Small intestine (tissue), 7 donors: ENCODE measurements around the gene TNFRSF6B. TPM values are rescaled to one million over a fixed set of nuclear protein-coding genes. Genes with fewer than 3 reads are reported as not detected.
A peak's percentile ranks its signal among the peaks of the same experiment; 100 is the strongest.

Source experiments
- DNase-seq, 2 donors: peaks; one replicate each; pipeline versions ENCODE4 v3.0.0 to v3.0.0-alpha.2; 2013
- FAIRE-seq: peaks from 2 replicates; lab custom pipeline; 2012; peaks lifted over from hg19 to GRCh38; lab: Jason Lieb, UNC
- H3K27ac ChIP-seq, 3 donors: one replicate each; pipeline ENCODE4 v1.5.1; 2013; ENCODE audit warnings: low read length in 2 of 3, mild to moderate bottlenecking in 2 of 3, control low read depth in 1 of 3, inconsistent platforms in 1 of 3, low read depth in 1 of 3, moderate library complexity in 1 of 3
- H3K27me3 ChIP-seq, 3 donors: one replicate each; pipeline ENCODE4 v1.6.1; 2013; ENCODE audit warnings: low read length in 3 of 3, inconsistent platforms in 1 of 3; ENCODE audit not compliant: control insufficient read depth in 3 of 3, insufficient read depth in 3 of 3
- H3K36me3 ChIP-seq, 3 donors: one replicate each; pipeline ENCODE4 v1.6.1; 2013; ENCODE audit warnings: low read length in 3 of 3, inconsistent platforms in 1 of 3, low read depth in 1 of 3, mild to moderate bottlenecking in 1 of 3, moderate library complexity in 1 of 3; ENCODE audit not compliant: control insufficient read depth in 3 of 3, insufficient read depth in 2 of 3
- H3K4me1 ChIP-seq, 3 donors: one replicate each; pipeline ENCODE4 v1.6.1; 2013; ENCODE audit warnings: low read length in 2 of 3, inconsistent platforms in 1 of 3, low read depth in 1 of 3, mild to moderate bottlenecking in 1 of 3, moderate library complexity in 1 of 3; ENCODE audit not compliant: control insufficient read depth in 3 of 3, insufficient read depth in 2 of 3
- H3K4me3 ChIP-seq, 3 donors: one replicate each; pipeline ENCODE4 v1.5.1; 2013; ENCODE audit warnings: low read length in 3 of 3, control low read depth in 1 of 3, inconsistent platforms in 1 of 3, low read depth in 1 of 3, mild to moderate bottlenecking in 1 of 3, moderate library complexity in 1 of 3
- H3K9me3 ChIP-seq, 2 donors: one replicate each; pipeline ENCODE4 v1.6.1; 2013; ENCODE audit warnings: low read depth in 1 of 2, low read length in 1 of 2; ENCODE audit not compliant: control insufficient read depth in 2 of 2, insufficient read depth in 1 of 2
- WGBS, 3 donors: extraction: QIAGEN DNeasy Blood & Tissue Kit; methylation state at CpG; one replicate each; pipeline ENCODE4 v1.1.7; 2013; 5-methylcytosine and 5-hydroxymethylcytosine counted together
- polyA plus RNA-seq, 4 donors: library from polyadenylated mRNA; stranded (reverse) in 3 of 4; unstranded in 1 of 4; fragments of 200-250 nt in 3 of 4; fragments of 120-200 nt in 1 of 4; gene quantifications; one replicate each; pipeline versions ENCODE4 v1.2.1 to v1.2.3, GENCODE V29; 2013
- donor health status: healthy with polysubstance abuse.
- donor health status: control.
- donor health status: control.
- donor health status: Bipolar disorder and iron deficiency.
- donor health status: healthy.

Gene TNFRSF6B
- polyA plus RNA-seq, 4 donors: 1.9 to 15.9 (median 5.8) TPM

DNA sequence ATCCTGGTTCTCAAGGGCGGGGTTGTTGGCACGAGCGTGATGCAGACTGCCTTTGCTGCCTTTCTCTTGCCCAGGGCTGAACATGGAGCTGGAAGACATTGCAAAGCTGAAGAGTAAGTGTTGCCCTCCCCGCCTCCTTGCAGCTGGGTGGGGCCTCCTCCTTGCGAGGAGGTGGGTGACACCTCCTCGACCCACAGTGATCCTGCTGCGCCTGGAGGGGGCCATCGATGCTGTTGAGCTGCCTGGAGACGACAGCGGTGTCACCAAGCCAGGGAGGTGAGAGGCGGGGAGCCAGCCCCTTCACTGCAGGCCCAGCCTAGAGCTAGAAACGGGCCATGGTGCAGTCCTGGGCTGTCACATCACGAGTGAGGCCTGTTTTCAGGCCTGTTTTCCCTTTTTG lies 18.4 kb upstream of the TNFRSF6B start:
- FAIRE-seq (no peak), DNase-seq (no peak)
- no peak overlapping the region for H3K4me3 ChIP-seq
- peaks cover 3 to 75% (median 6%) of the 10 kb centered on the region in 3 donors for H3K36me3 ChIP-seq
- H3K4me1 ChIP-seq: no peaks in the 10 kb centered on the region
- 87 to 93% (median 92%) methylated on average over 13 of the region's 13 CpGs for WGBS, 3 donors
- H3K27ac ChIP-seq: no peak overlapping the region
- H3K27me3 ChIP-seq: no peaks in the 10 kb centered on the region
- no peaks in the 10 kb centered on the region for H3K9me3 ChIP-seq

GRCh38 chr20:63678667-63679465 lies 17.6 kb upstream of the TNFRSF6B start:
- Histone ChIP-seq H3K4me1 (no peaks in the 10 kb centered on the region), H3K9me3 (no peaks in the 10 kb centered on the region), H3K36me3 (peaks cover 3 to 77% (median 6%) of the 10 kb centered on the region in 3 donors), H3K27me3 (no peaks in the 10 kb centered on the region), H3K27ac (no peak overlapping the region), H3K4me3 (no peak overlapping the region)
- FAIRE-seq (no peak), DNase-seq (no peak)
- WGBS, 3 donors: 90 to 91% (median 90%) methylated on average over 36 to 38 of the region's 38 CpGs

- WGBS, 3 donors: 91 to 92% (median 91%) methylated on average over 19 of the region's 19 CpGs
These were observed 16.6 kb upstream of the TNFRSF6B start for GRCh38 chr20:63679799-63680305.

GRCh38 chr20:63680427-63680826 lies 16.0 kb upstream of the TNFRSF6B start:
- Histone ChIP-seq H3K9me3 (no peaks in the 10 kb centered on the region), H3K4me1 (no peaks in the 10 kb centered on the region), H3K36me3 (peaks cover 3 to 72% (median 6%) of the 10 kb centered on the region in 3 donors), H3K27me3 (no peaks in the 10 kb centered on the region), H3K27ac (no peak overlapping the region), H3K4me3 (no peak overlapping the region)
- FAIRE-seq (no peak), DNase-seq (no peak)
- 91 to 97% (median 96%) methylated on average over 13 of the region's 13 CpGs for WGBS, 3 donors

More at GRCh38 chr20:63679799-63680305, 16.6 kb upstream of the TNFRSF6B start:
- H3K4me3 ChIP-seq: no peak overlapping the region
- H3K36me3 ChIP-seq: peaks cover 3 to 72% (median 6%) of the 10 kb centered on the region in 3 donors
- no peak overlapping the region for H3K27ac ChIP-seq
- FAIRE-seq (no peak), DNase-seq (no peak)
- H3K4me1 ChIP-seq: no peaks in the 10 kb centered on the region
- no peaks in the 10 kb centered on the region for H3K27me3 ChIP-seq
- H3K9me3 ChIP-seq: no peaks in the 10 kb centered on the region

DNA sequence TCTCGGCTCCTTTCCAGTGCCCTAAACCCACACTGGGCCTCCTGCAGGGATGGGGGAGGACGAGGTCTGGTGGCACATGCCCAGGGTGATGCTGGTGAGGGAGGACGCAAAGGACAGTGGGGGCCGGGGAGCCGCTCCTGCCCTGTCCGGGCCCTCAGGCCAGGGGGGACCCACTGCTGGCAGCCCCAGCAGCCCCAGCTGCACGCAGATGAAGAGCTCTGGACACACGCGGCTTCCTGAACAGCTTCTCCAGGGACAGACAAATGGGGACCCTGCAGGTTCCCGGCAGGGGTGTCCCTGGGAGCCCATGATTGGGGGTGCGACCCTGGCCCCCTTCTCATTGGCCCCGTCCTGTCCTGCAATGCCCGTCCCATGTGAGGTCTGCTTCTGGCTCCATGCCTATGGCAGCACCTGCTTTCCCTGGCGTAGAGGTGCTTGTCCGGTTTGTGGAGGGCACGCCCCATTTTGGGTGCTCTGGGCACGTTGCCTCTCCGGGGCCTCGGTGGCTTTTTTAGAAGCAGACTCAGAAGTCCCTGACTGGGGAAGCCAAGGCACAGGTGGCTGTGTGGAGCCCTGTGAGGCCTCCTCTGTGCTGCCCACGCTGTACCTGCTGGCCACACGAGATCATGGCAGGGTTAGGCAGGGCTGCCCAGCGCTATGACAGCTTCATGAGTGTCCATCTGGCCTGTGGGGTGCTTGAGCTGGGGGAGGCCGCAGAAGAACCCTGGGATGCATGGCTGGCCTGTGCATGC lies 15.4 kb upstream of the TNFRSF6B start:
- Histone ChIP-seq H3K36me3 (peaks cover 3 to 70% (median 6%) of the 10 kb centered on the region in 3 donors), H3K9me3 (no peaks in the 10 kb centered on the region), H3K4me3 (no peak overlapping the region), H3K27me3 (no peaks in the 10 kb centered on the region), H3K4me1 (peaks cover 0 to 2% (median 0%) of the 10 kb centered on the region in 3 donors), H3K27ac (no peak overlapping the region)
- DNase-seq (no peak), FAIRE-seq (no peak)
- WGBS, 3 donors: 87 to 92% (median 88%) methylated on average over 23 of the region's 23 CpGs

DNA sequence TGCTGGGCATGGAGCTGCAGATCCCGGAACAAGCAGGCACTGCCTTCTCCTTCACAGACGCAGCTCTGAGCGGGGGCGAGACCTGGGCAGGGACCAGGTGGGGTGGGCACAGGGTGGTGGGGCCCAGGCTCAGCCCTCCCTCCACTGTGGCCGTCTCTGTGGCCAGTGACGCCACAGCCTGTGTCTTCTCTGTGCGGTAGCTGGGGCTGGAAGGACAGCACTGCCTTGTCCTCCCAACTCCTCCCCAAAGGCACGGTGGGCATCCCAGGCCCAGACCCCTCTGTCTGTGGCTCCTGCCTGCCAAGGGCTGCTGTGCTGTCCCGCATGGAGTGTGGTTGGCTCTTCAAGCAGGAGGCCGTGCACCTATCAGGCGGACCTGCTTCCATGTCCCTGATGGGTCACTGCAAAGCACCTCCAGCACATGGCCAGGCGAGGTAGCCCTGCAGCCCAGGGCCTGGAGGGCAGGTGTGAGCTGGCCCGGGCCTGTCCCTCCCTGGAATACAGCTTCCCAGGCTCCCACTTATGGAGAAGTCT lies 14.8 kb upstream of the TNFRSF6B start:
- H3K4me1 ChIP-seq: peaks cover 0 to 8% (median 4%) of the 10 kb centered on the region in 3 donors
- H3K36me3 ChIP-seq: peaks cover 3 to 69% (median 6%) of the 10 kb centered on the region in 3 donors
- DNase-seq: no peak
- H3K27ac ChIP-seq: peak overlapping the region in 1 of 3 donors; percentile 50
- FAIRE-seq: no peak
- no peaks in the 10 kb centered on the region for H3K27me3 ChIP-seq
- no peak overlapping the region for H3K4me3 ChIP-seq
- 92 to 96% (median 94%) methylated on average over 13 of the region's 13 CpGs for WGBS, 3 donors
- no peaks in the 10 kb centered on the region for H3K9me3 ChIP-seq

DNA sequence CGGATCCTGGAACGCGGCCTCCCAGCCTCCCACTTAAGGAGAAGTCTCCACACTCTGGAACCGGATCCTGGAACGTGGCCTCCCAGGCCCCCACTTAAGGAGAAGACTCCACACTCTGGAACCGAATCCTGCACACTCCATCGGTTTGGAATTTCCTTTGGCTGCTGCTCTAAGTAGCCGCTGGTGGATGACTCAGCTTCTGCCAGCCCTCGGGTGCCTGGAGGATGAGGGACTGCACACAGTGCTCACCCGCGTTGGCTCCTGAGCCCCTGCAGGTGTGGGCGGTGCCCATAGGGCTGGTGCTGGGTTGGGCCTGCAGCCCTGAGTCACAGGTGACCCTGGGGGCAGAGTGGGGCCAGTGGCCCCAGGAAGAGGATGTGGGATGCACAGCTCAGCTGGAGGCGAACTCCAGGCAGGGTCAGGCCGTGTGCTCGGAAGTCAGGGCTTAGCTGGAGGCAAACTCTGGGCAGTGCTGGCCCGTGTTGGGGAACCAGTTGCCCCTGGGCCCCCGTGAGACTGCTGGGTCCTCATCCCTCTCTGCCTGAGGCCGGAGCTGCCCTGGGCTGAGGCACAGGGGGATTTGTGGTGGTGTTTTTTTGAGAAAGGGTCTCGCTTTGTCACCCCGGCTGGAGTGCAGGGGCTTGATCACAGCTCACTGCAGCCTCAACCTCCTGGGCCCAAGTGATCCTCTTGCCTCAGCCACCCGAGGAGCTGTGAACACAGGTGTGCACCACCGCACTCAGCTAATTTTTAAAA lies 13.9 kb upstream of the TNFRSF6B start:
- 64 to 80% (median 75%) methylated on average over 22 of the region's 22 CpGs for WGBS, 3 donors
- DNase-seq (no peak), FAIRE-seq (no peak)
- Histone ChIP-seq H3K4me1 (peaks cover 4 to 16% (median 5%) of the 10 kb centered on the region in 3 donors), H3K27me3 (no peaks in the 10 kb centered on the region), H3K27ac (peak overlapping the region in 1 of 3 donors; percentile 84), H3K36me3 (peaks cover 3 to 67% (median 6%) of the 10 kb centered on the region in 3 donors), H3K4me3 (no peak overlapping the region), H3K9me3 (no peaks in the 10 kb centered on the region)
